ENCODE data around the gene SLFN14. TPM values are rescaled to one million over a fixed set of nuclear protein-coding genes. Genes with fewer than 3 reads are reported as not detected.

The SLFN14 gene
- total RNA-seq, 6 experiments from 2014 or later = not detected

GRCh38 chr17:35597604-35598003 lies 37.0 kb upstream of the SLFN14 start:
- no peak for DNase-seq
- H3K36me3 Mint-ChIP-seq (ENCODE audit: low read depth) = peaks cover 34% of the 10 kb centered on the region
- no peaks in the 10 kb centered on the region for H3K27me3 Mint-ChIP-seq (ENCODE audit: insufficient read depth)
- H3K4me3 Mint-ChIP-seq = no peak overlapping the region
- H3K27ac Mint-ChIP-seq = no peak overlapping the region
- TF ChIP-seq CTCF (IDR thresholded peaks at IDR 0.05) = no peak
- H3K4me1 Mint-ChIP-seq (ENCODE audit: low read depth) = no peaks in the 10 kb centered on the region
- no peaks in the 10 kb centered on the region for H3K9me3 Mint-ChIP-seq

GRCh38 chr17:35596530-35597233 lies 36.1 kb upstream of the SLFN14 start:
- H3K9me3 Mint-ChIP-seq = no peaks in the 10 kb centered on the region
- no peak for DNase-seq
- H3K27ac Mint-ChIP-seq = no peak overlapping the region
- peak; percentile 61 for TF ChIP-seq CTCF (IDR thresholded peaks at IDR 0.05)
- peaks cover 34% of the 10 kb centered on the region for H3K36me3 Mint-ChIP-seq (ENCODE audit: low read depth)
- H3K27me3 Mint-ChIP-seq (ENCODE audit: insufficient read depth) = no peaks in the 10 kb centered on the region
- no peak overlapping the region for H3K4me3 Mint-ChIP-seq
- H3K4me1 Mint-ChIP-seq (ENCODE audit: low read depth) = no peaks in the 10 kb centered on the region

GRCh38 chr17:35596072-35596471 lies 35.5 kb upstream of the SLFN14 start:
- no peaks in the 10 kb centered on the region for H3K9me3 Mint-ChIP-seq
- H3K4me3 Mint-ChIP-seq = no peak overlapping the region
- no peaks in the 10 kb centered on the region for H3K27me3 Mint-ChIP-seq (ENCODE audit: insufficient read depth)

GRCh38 chr17:35588196-35588920 lies 27.7 kb upstream of the SLFN14 start:
- TF ChIP-seq CTCF (IDR thresholded peaks at IDR 0.05) = no peak
- Mint-ChIP-seq H3K27me3 (ENCODE audit: insufficient read depth) (no peaks in the 10 kb centered on the region; the same call in 1 of the 2 replicates), H3K4me1 (ENCODE audit: low read depth) (peaks cover 30% of the 10 kb centered on the region), H3K27ac (peak overlapping the region; percentile 98), H3K4me3 (peak overlapping the region; percentile 94), H3K36me3 (ENCODE audit: low read depth) (0 out of 2 replicates have a peak, but pooled peaks cover 5% of the 10 kb centered on the region), H3K9me3 (no peaks in the 10 kb centered on the region)
- peak; percentile 65 for DNase-seq

More at GRCh38 chr17:35596072-35596471, 35.5 kb upstream of the SLFN14 start:
- peaks cover 34% of the 10 kb centered on the region for H3K36me3 Mint-ChIP-seq (ENCODE audit: low read depth)
- no peak overlapping the region for H3K27ac Mint-ChIP-seq
- no peaks in the 10 kb centered on the region for H3K4me1 Mint-ChIP-seq (ENCODE audit: low read depth)
- no peak for DNase-seq
- no peak for TF ChIP-seq CTCF (IDR thresholded peaks at IDR 0.05)

GRCh38 chr17:35587074-35587961 lies 26.7 kb upstream of the SLFN14 start, which contains the start of gene AP2B1:
Gene AP2B1 (plus strand): TSS chr17:35587322. CDS start chr17:35594031, 6,709 bp downstream.
- Mint-ChIP-seq H3K4me1 (ENCODE audit: low read depth) (peaks cover 30% of the 10 kb centered on the region), H3K27ac (peak within 1 kb of the TSS; percentile 98), H3K36me3 (ENCODE audit: low read depth) (0 out of 2 replicates have a peak, but pooled peaks cover 5% of the 10 kb centered on the region), H3K4me3 (peak within 1 kb of the TSS; percentile 94), H3K9me3 (no peaks in the 10 kb centered on the region), H3K27me3 (ENCODE audit: insufficient read depth) (no peaks in the 10 kb centered on the region; the same call in 1 of the 2 replicates)
- no peak for TF ChIP-seq CTCF (IDR thresholded peaks at IDR 0.05)
- peak; percentile 93 for DNase-seq
